IPS-NIHi7 (cell line): Measurements from ENCODE around the gene DMKN.
A peak's percentile ranks its signal among the peaks of the same experiment; 100 is the strongest.
"Not testable (repeated sequence)": the region's sequence is repeated elsewhere in the genome, so short reads cannot be mapped to it uniquely, and the experiment has no call there.

ENCODE experiments used
- DNase-seq: peaks from one replicate; pipeline ENCODE4 v3.0.0; 2012; ENCODE audit warnings: mixed read lengths; ENCODE audit errors: extremely low spot score

DMKN gene

DNA sequence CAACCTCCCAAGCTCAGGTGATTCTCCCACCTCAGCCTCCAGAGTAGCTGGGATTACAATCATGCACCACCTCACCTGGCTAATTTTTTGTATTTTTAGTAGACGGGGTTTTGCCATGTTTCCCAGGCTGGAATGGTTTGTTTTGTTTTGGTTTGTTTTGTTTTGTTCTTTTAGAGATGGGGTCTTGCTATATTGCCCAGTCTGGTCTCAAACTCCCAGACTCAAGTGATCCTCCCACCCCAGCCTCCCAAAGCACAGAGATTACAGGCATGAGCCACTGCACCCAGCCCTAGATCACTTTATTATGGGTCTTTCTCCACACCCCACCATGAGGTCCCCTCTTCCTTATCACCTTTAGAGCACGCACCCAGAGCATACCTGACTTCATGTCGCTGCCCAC lies 15.2 kb downstream of the DMKN start:
- DNase-seq: no peak

DNA sequence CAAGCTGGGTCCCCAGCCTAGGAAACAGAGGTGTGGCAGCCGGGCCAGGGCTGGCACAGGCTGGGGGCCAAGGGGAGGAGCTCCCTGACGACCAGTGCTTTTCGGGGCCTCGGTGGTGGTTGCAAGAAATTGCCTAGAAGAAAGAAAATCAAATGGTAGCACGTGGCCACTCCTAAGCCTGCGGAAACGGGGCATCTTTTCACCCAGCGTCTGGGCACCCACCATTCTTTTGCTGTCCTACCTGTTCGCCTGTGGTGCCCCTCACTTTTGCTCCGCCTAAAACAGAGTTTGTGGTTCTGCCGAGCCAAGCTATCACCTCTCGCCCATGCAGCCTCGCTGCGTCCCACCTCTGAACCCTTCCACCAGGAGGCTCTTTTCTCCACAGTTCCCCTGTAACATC lies 16.0 kb downstream of the DMKN start:
- DNase-seq: no peak

DNA sequence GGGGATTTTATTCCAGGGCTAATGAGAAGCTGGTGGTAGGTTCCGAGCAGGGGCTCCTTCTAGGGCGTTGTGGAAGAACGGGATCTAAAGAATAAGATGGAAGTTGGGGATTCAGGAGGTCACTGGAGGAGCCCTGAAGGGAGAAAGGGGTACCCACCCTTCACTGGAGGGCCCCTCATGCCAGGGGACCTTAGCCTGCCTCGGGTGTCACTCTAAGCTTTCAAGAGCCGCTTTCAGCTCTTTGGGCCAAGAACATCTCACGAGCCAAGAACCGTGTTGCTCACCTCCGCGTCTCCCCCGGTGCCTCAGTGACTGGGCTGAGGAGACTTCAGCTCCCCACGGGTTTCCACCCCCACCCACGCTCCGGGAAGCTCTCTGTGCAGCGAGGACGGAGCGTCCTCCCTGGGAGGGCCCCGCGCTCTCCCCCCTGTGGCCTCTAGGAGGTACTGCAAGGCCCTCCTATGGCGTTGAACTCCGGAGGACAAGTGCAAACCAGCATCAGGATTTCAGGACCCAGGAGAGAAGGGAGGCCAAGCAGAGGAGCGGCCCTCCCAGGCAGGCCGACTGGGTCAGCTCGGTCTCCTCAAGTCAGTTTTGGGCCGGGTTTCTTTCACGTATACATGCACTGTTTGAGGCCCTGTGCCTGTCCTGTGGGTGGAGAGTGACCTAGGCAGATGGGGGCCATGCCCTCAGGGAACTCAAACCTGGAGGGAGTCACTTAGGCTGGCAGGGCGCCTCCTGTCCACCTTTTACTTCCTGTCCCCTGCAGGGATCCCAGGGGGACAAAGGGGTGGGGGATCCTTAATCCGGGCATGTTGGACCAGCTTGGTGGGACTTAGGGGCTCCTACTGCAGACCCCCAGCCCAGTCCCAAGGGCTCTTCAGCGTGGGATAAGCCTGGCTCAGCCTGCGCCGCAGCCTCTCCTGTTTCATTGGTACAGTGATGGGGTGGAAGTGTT lies 18.1 kb downstream of the DMKN start:
- peak; percentile 92 for DNase-seq

DNA sequence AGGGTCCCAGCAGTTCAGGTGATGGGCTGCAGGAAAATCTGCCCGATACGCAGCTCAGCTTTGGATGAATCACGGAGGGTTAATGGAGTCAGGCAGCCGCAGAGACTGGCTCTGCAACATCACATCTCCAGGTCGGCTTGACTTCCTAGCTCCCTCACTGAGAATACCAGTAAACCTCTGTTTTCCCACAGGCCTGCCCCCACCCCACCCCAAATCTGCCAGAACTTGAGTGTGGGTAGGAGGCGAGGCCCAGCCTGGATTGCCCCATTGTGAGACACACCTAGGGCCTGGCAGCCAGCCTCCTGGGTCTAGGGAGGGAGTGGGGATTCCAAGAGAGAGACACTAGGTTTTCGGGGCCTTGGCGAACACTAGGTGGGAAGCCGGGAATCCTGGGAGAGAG lies 19.5 kb downstream of the DMKN start:
- no peak for DNase-seq

DNA sequence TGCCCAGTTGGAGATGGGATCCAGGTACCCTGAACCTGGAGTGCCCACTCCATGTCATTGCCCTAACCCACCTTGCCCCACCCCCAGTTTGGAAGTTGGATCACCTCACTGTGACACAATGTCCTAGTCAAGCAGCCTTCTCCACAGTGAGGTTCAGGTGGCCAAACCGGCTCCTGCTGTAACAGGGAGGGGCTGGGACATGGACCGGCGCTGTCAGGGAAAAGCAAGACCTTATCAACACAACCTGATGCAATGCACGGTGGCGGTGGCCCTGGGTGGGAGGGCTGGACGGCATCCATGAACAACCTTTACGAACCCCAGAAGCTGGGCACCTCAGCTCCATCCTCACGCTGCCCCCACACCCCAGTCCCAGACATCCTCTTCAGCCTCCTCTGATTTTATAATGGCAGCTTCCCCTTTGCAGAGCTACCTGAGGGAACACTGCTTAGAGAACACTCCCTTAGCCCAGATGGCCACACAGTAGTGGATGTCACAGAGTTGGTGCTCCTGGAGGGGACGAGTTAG lies 21.6 kb downstream of the DMKN start:
- no peak for DNase-seq

DNA sequence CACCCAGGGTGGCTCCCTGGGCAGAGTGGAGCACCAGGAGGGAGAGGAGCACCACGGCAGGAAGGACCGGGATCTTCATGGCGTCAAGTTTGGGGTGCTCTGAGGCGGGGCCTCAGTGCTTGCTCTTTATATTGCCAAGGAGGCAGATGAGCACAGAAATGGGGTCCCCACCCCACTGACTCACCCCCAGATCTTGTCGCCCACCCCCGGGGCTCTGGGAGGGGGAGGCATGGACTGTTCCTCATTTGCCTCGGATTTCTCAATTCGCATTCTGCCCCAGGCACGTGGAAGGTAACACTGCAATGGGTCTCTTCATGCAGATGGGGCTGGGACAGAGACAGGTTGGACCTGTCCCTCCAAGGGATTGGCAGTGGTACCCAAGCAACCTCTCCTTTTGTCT lies 23.1 kb downstream of the DMKN start, which contains the start of gene KRTDAP:
KRTDAP (minus strand) TSS at position 101 of the 400 bp plus-strand sequence; CDS start at position 79, 22 bp downstream.
- no peak for DNase-seq

DNA sequence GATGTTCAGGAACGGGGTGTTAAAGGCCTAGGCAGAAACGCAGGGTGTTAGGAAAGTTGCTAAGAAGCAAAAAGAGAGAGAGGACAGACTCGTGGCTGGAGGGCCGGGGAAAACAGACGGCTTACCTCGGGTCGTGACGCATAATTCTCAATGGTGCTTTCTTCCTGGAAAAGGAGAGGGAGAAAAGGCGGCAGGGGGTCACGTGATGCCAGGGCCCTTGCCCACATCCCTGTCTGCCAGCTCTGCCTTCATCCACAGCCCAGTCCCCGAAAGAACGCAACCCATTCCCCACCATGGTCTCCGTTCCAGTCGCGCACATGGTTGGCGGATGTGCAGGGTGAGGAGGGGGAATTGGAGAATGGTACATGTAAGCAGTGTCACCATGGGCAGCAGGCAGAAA lies 24.8 kb downstream of the DMKN start:
- DNase-seq: no peak

DNA sequence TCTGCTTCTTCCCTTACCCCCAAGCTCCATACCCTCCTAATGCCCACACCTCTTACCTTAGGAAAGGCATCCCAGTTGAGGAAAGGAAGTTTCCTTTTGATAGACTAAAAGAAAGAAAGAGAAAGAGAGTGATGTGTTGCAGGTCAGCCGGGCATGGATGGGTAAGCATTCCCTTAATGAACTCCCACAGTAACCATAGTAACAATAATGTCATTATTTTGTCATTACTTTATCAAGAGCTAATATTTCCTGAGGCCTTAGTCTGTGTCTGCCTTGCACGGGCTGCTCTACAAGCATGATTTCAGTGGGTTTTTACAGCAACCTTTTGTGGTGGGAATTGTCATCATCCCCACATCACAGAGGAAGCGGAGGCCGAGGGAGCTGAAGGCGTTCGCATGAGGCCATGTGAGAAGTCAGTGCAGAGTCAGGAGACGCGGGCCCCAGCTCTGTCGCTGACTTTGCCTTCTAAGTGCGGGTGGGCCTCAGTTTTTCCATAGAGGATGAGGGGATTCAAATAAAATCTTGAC lies 25.7 kb downstream of the DMKN start:
- no peak for DNase-seq

DNA sequence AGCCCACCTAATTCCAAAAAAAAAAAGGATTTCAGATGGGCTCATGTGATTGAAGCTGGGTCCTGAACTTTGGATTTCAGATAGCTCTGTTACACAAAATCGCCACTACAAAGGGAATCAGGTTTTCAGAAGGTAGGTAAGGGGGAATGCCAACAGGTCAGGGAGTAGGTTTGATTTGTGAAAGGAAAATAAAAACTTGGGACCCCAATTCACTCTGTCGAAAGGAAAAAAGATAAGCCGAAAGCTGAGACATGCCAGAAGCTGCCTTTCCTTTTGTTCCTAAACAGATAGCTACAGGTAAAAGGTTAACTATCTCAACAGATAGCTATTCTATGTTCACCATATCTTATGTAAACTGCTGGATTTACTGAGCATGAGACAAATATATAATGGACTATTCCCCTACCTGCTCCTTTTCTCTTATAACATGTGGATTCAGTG lies 27.2 kb downstream of the DMKN start:
- no peak for DNase-seq

DNA sequence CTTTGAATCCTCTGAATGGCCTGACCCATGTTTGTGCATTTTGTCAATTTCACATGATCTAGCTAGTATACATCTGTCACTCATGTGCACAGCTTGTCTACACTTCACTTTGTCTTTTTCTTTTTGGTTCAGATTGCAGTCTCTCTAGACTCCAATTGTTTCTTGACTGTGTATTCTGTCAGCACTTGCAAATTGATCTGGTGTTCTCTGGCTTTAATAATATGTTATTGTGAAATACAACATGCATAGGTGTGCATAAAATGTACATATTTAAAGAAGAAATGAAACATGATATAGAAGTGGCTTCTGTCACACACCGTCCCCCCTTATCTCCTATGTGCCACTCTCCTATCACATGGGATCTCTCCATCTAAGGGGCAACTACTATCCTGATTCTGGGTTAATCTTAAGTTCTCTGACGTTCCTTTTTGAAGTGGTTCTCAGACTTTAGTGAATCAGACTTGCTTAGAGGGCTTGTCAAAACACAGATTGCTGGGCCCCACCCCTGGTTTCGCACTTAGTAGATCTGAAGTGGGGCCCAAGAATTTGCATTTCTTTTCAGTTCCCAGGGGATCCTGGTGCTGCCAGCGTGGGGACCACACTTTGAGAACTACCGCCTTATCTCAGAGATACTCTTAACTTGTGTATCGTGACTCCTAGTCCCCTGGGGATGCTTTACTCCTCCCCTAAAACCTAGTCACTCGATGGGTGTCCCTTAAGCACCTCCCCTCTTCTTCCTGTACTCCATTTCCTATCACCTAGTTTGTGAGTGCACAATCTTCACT lies 29.0 kb downstream of the DMKN start:
- no peak for DNase-seq

DNA sequence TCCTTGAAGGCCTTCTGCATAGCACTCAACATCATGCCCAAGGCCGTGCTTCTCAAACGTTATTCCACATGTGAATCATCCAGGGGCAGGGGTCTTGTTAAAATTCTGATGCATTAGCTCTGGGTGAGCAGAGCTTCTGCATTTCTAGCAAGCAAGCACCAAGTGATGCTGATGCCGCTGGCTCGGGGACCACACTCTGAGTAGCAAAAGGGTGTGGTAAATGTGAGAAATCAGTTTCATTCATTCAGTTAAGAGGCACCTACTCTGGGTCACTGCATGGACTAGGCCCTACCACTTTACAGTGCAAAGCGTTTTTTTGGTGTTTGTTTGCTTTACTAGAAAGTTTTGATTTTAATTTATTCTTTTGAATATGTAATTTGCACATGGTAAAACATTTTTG lies 30.4 kb downstream of the DMKN start:
- DNase-seq: no peak

DNA sequence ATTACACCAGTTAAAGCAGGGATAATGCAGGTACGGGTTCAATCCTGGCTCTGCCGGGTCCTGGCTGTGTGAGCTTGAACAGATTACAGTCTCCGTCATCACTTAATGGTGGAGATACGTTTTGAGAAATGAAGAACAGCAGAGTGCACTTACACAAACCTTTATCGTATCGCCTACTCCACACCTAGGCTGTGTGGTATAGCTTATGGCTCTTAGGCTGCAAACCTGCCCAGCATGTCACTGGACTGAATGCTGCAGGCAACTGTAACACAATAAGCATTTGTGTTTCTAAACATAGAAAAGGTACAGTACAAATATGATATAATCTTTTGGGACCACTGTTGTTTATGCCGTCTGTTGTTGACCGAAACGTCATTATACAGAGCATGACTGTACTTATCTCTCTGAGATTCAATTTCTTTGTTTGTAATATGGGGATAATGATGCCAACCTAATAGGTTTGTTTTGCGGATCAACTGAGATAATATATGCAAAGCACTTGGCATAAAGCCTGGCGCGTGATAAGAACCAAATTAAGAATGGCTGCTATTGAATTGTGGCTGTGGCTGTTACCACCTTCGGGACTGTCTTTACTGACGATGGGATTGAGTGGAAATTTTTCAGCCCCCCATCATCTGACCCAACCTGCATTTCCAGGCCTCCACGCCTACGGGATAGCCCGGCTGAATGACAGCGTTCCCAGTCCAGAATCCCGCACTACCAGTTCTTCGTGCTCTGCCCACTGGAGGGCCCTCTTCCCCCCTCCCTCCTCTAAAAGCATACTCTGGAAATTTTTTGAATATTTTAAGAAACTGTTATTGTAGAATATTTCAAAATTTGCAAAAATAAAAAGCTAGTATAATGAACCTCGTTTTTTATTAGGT lies 34.4 kb downstream of the DMKN start:
- no peak for DNase-seq

DNA sequence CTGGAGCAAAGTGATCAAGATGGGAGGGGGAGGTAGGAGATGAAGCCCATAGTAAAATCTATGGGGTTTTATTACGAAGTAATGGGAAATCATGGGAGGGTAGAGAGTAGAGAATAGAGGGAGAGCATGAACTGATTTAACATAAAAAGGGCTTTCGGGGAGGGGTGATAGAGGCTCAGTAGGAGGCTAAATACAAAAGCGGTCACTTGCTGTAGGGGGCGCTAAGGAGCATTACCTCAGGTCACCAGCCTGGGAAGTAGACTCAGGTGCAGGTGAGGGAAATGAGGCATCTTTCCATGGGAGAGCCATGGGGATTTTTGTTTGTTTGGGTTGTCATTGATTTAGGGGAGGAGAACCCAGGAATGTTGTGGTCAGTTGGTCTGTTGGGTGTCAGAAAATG lies 37.3 kb downstream of the DMKN start:
- DNase-seq: peak; percentile 70

DNA sequence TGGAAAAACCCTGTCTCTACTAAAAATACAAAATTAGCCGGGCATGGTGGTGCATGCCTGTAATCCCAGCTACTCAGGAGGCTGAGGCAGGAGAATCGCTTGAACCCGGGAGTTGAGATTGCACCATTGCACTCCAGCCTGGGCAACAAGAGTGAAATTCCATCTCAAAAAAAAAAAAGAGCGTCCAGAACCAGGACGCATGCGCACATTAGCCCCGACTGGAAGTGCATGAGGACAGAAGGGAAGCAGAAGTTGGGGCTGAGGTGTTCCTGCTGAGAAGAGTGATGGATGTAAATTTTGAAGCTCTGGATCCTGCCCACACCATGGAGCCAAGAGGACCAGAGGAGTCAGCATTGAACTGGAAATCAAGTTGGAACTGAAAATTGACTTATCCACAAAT lies 38.9 kb downstream of the DMKN start:
- not testable (repeated sequence) for DNase-seq

DNA sequence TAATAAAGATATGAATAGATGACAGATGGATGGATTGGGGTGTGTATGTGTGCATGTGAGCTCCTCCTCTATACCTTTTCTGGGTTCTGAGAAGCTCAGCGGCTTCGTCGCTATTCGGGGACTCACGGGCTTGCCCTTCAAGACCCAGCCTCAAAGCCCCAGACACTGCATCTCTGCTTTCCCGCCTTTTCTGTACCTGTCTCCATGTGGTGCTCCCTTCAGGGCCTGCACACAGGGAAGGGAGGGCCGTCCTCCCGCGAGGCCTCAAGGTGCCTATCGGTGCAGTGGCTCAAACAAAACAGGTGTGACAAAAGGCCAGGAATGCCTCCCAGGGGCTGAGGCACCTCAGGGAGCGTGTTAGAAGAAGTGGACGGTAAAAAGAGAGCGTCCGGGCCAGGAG lies 39.3 kb downstream of the DMKN start:
- DNase-seq: no peak

DNA sequence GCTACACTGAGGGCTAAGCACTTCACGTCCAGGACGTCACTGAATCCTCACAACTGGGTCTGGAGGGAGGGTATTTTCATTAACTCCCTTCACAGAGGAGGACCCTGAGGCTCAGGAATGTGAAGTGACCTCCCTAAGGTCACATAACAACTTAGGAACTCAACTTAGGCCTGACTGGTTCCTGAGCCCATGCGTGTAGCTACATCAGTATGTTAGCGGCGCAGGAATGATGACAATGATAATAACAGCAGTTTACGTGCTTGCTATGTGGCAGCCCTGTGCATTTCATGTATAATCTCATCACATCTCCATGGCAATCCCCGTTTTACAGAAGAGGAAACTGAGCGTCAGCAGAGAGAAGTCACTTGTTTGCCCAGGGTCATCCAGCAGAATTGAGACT lies 41.5 kb downstream of the DMKN start:
- no peak for DNase-seq

DNA sequence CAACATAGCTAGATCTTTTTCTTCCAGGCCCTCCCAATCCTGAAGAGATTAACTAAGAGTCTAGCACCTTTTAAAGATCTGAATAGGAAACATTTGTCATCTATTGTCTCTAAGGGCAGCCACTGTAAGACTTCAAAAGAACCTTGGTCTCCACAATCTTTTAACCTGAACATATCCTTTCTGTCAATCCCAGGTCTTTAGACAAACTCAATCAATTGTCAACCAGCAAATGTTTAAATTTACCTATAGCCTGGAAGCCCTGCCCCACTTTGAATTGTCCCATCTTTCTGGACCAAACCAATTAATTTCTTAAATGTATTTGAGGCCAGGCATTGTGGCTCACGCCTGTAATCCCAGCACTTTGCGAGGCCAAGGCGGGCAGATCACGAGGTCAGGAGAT lies 42.4 kb downstream of the DMKN start:
- not testable (repeated sequence) for DNase-seq

DNA sequence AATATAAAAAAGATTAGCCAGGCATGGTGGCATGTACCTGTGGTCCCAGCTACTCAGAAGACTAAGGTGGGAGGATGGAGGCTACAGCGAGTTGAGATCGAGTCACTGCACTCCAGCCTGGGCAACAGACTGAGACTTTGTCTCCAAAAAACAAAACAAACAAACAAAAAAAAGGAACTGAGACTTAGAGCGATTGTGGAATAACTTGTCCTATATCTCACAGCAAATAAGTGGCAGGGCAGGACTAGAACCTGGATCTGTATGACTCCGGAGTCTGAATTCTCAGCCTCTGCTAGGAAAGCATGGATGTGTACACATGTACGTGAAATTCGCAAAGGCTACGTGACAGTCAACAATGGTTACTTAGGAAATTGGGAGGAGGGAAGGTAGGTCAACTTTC lies 43.3 kb downstream of the DMKN start:
- DNase-seq: no peak

DNA sequence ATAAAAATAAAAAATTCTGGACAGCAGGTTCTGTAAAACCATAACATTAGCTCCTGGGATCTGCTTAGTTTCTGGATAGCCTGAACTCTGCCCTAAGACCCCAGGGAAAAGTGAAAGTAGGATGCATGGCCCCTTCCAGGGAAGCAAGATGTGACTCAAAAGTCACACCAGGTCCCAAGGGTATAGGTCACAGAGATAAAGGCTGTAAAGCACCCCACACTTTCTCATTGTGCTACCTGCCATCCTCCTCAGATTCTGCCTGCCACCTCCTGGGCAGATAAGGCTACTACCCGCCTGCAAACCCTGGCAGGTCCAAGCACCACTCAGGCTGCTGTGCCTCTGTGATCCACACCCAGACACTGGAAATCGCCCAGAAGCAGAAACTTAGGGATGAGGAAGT lies 44.8 kb downstream of the DMKN start:
- peak; percentile 73 for DNase-seq

DNA sequence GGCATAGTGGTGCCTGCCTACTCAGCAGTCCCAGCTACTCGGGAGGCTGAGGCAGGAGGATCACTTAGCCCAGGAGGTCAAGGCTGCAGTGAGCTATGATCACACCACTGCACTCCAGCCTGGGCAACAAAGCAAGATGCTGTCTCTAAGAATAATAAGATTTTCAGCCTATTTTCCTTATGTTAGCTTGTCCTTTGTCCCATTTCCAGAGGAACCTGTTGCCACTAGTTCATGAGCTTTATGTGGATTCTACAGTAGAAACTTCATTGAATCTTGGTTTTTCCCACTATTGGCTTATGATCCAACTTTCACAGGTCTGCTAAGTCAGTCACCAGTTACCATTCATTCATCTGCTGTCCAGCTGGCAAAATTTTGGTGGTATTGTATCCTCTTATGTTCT lies 47.2 kb downstream of the DMKN start:
- DNase-seq: no peak

DNA sequence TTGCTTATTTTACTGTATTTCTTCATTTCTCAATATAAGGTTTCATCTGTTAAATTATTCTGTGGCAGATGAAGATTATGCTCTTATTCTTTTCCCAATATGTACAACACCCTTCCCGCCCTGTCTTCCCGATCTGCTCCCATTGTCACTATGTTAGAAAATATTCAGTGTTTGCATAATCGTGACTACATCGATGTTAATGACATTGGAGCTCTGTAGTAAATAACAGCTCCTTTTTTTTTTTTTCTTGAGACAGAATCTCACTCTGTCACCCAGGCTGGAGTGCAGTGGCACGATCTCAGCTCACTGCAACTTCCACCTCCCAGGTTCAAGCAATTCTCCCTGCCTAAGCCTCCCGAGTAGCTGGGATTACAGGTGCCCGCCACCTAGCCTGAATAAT lies 50.5 kb downstream of the DMKN start:
- DNase-seq: not testable (repeated sequence)
